Heart left ventricle (tissue), 13 donors: ENCODE data around the gene HHAT.

Experiments
- CTCF ChIP-seq, 12 donors: fragments of 200-600 bp; sonication (generic) in 4 of 12; IDR thresholded peaks; one replicate each; pipeline versions ENCODE4 v1.5.0 to v1.8.0; 2018 to 2022; ENCODE audit warnings: antibody characterized with exemption in 12 of 12, mild to moderate bottlenecking in 5 of 12
- POLR2A ChIP-seq, 2 donors: fragments of 450-650 bp; IDR thresholded peaks; one replicate each; pipeline ENCODE4 v1.6.1; 2017; ENCODE audit warnings: antibody characterized with exemption in 2 of 2, mild to moderate bottlenecking in 2 of 2, moderate library complexity in 2 of 2
- donor health status: ischemic (EF 13 %, LVEDD 7.1; RV severe dilation, severe dysfunction).
- donor health status: DM: no; HTN: yes; CAD: no.
- donor health status: DM: no; HTN: no; CAD: no.
- donor health status: ischemic (EF 25% LVEDD 6.9; RV normal size, moderate dysfunction).
- donor health status: ischemic (EF 25% LVEDD 5.7; RV mildly dilated, moderate dysfunction).
- donor health status: ischemic (EF 35%, LVEDD 5.7; RV mildly dilated, moderate dysfunction).
- donor health status: nonischemic (EF 11% LVEDD 7.7; RV severe dilation, severe dysfunction).
- donor health status: DM: yes; HTN: yes; CAD: no.
- donor health status: PGD.
- donor health status: ischemic (EF 29% LVEDD 5.4; RV normal size, mild dysfunction).
- donor health status: nonischemic (EF 23%, LVEDD 6.1; RV moderate dilation, normal function).

- TF ChIP-seq CTCF (IDR thresholded peaks at IDR 0.05) (no peak), POLR2A (IDR thresholded peaks at IDR 0.05) (no peak)
Observed at GRCh38 chr1:210369425-210369824, 40.7 kb downstream of the HHAT start.
